ENCODE measurements around the gene OPA1.

Gene OPA1

GRCh38 chr3:193660698-193661411, 67.8 kb downstream of the OPA1 start:
- TF ChIP-seq CTCF (IDR thresholded peaks at IDR 0.05; ENCODE audit: extremely low read depth, missing control alignments): no peak
- no peak for DNase-seq (ENCODE audit: low spot score)

- DNase-seq (ENCODE audit: low spot score): no peak
- no peak for TF ChIP-seq CTCF (IDR thresholded peaks at IDR 0.05; ENCODE audit: extremely low read depth, missing control alignments)
These were observed 69.8 kb downstream of the OPA1 start for GRCh38 chr3:193662757-193663322.

GRCh38 chr3:193665370-193665989, 72.5 kb downstream of the OPA1 start:
- no peak for DNase-seq (ENCODE audit: low spot score)
- TF ChIP-seq CTCF (IDR thresholded peaks at IDR 0.05; ENCODE audit: extremely low read depth, missing control alignments): no peak

GRCh38 chr3:193673845-193674244, 80.8 kb downstream of the OPA1 start:
- DNase-seq (ENCODE audit: low spot score): no peak
- TF ChIP-seq CTCF (IDR thresholded peaks at IDR 0.05; ENCODE audit: extremely low read depth, missing control alignments): no peak

GRCh38 chr3:193674714-193675113, 81.7 kb downstream of the OPA1 start:
- TF ChIP-seq CTCF (IDR thresholded peaks at IDR 0.05; ENCODE audit: extremely low read depth, missing control alignments): no peak

GRCh38 chr3:193677734-193678133, 84.7 kb downstream of the OPA1 start:
- no peak for DNase-seq (ENCODE audit: low spot score)
- TF ChIP-seq CTCF (IDR thresholded peaks at IDR 0.05; ENCODE audit: extremely low read depth, missing control alignments): no peak

More at GRCh38 chr3:193674714-193675113, 81.7 kb downstream of the OPA1 start:
- no peak for DNase-seq (ENCODE audit: low spot score)

GRCh38 chr3:193680220-193680619, 87.2 kb downstream of the OPA1 start:
- no peak for DNase-seq (ENCODE audit: low spot score)

More at GRCh38 chr3:193680220-193680619, 87.2 kb downstream of the OPA1 start:
- TF ChIP-seq CTCF (IDR thresholded peaks at IDR 0.05; ENCODE audit: extremely low read depth, missing control alignments): no peak

Data from GM20000 (cell line).